Stimulated activated effector memory CD8-positive, alpha-beta T cell treated with anti-CD3 and anti-CD28 coated beads, Interleukin-12 subunit alpha, Interleukin-12 subunit beta, amount 100 ng/mL, for 72 hours (primary cell): ENCODE results near the gene SLC38A6.

ENCODE experiments used
- ATAC-seq: fragments of 150-1000 bp; cut with Tn5 transposase; 2 replicates; pipeline ENCODE4 v1.10.0; 2021
- DNase-seq, 2 donors: peaks; one replicate each; pipeline ENCODE4 v3.0.0; 2021 to 2022; ENCODE audit warnings: low spot score in 2 of 2
- H3K27ac Mint-ChIP-seq: one replicate; pipeline ENCODE4 v1.8.0; 2022; ENCODE audit warnings: mild to moderate bottlenecking, mixed read lengths
- H3K36me3 Mint-ChIP-seq: one replicate; pipeline ENCODE4 v1.8.0; 2022; ENCODE audit warnings: mild to moderate bottlenecking, mixed read lengths
- H3K4me1 Mint-ChIP-seq: one replicate; pipeline ENCODE4 v1.8.0; 2022; ENCODE audit warnings: mixed read lengths
- H3K4me3 Mint-ChIP-seq: one replicate; pipeline ENCODE4 v1.8.0; 2022; ENCODE audit warnings: mild to moderate bottlenecking, mixed read lengths
- H3K9me3 Mint-ChIP-seq: one replicate; pipeline ENCODE4 v1.8.0; 2022; ENCODE audit warnings: mixed read lengths

SLC38A6 gene

GRCh38 chr14:61099216-61099835 is 118.3 kb downstream of the SLC38A6 start:
- Mint-ChIP-seq H3K9me3 (peaks cover 2% of the 10 kb centered on the region), H3K4me1 (peaks cover 27% of the 10 kb centered on the region), H3K36me3 (no peaks in the 10 kb centered on the region), H3K4me3 (no peak overlapping the region), H3K27ac (no peak overlapping the region)
- ATAC-seq (no peak), DNase-seq (no peak)

GRCh38 chr14:61101803-61102548 is 120.9 kb downstream of the SLC38A6 start:
- no peaks in the 10 kb centered on the region for H3K36me3 Mint-ChIP-seq
- DNase-seq (peak in 1 of 2 donors; percentile 44), ATAC-seq (peak; percentile 14)
- H3K9me3 Mint-ChIP-seq: peaks cover under 1% of the 10 kb centered on the region
- no peak overlapping the region for H3K4me3 Mint-ChIP-seq
- H3K27ac Mint-ChIP-seq: peak overlapping the region; percentile 86
- peaks cover 28% of the 10 kb centered on the region for H3K4me1 Mint-ChIP-seq
